Smooth muscle cell (in vitro differentiated cells): ENCODE measurements around the gene CFAP99. TPM values are rescaled to one million over a fixed set of nuclear protein-coding genes. Genes with fewer than 3 reads are reported as not detected.

Experiments
- DNase-seq: peaks from one replicate; lab custom pipeline; 2025; ENCODE audit not compliant: unreplicated experiment; lab: John Stamatoyannopoulos, UW
- H2AFZ ChIP-seq: fragments of 200-600 bp; sonication (generic); 2 replicates; pipeline ENCODE4 v1.6.0; 2016; ENCODE audit warnings: antibody characterized with exemption, low read depth, mild to moderate bottlenecking
- H3F3A ChIP-seq: fragments of 200-600 bp; sonication (generic); 2 replicates; pipeline ENCODE4 v1.6.0; 2017; ENCODE audit warnings: antibody characterized with exemption, low read depth
- H3K27ac ChIP-seq: fragments of 200-600 bp; sonication (generic); 2 replicates; pipeline ENCODE4 v1.5.1; 2016; ENCODE audit warnings: low read depth, mild to moderate bottlenecking
- H3K27me3 ChIP-seq: fragments of 200-600 bp; sonication (generic); 2 replicates; pipeline ENCODE4 v1.6.1; 2016; ENCODE audit warnings: low read depth, mild to moderate bottlenecking
- H3K36me3 ChIP-seq: fragments of 200-600 bp; sonication (generic); 2 replicates; pipeline ENCODE4 v1.5.1; 2016; ENCODE audit warnings: low read depth
- H3K4me1 ChIP-seq: fragments of 200-600 bp; sonication (generic); 2 replicates; pipeline ENCODE4 v1.5.1; 2016; ENCODE audit warnings: low read depth
- H3K4me2 ChIP-seq: fragments of 200-600 bp; sonication (generic); 2 replicates; pipeline ENCODE4 v1.6.0; 2016; ENCODE audit warnings: mild to moderate bottlenecking
- H3K4me3 ChIP-seq: fragments of 200-600 bp; sonication (generic); 2 replicates; pipeline ENCODE4 v1.5.1; 2016; ENCODE audit warnings: mild to moderate bottlenecking
- H3K79me2 ChIP-seq: fragments of 200-600 bp; sonication (generic); 2 replicates; pipeline ENCODE4 v1.6.0; 2016; ENCODE audit warnings: low read depth, mild to moderate bottlenecking
- H3K9ac ChIP-seq: fragments of 200-600 bp; sonication (generic); 2 replicates; pipeline ENCODE4 v1.6.0; 2016; ENCODE audit warnings: low read depth
- H3K9me3 ChIP-seq: fragments of 200-600 bp; sonication (generic); replicated peaks from 2 replicates; pipeline ENCODE4 v1.5.1; 2016; ENCODE audit warnings: low read depth
- H4K20me1 ChIP-seq: fragments of 200-600 bp; sonication (generic); 2 replicates; pipeline ENCODE4 v1.6.0; 2016; ENCODE audit warnings: low read depth
- CTCF ChIP-seq: fragments of 200-600 bp; sonication (generic); IDR thresholded peaks from 2 replicates; pipeline ENCODE4 v1.5.1; 2017; ENCODE audit warnings: borderline replicate concordance, mild to moderate bottlenecking, antibody characterized with exemption; ENCODE audit not compliant: insufficient read depth, poor library complexity, severe bottlenecking
- WGBS: methylation state at CpG from one replicate; pipeline ENCODE4 v1.1.7; 2016; ENCODE audit warnings: low lambda C conversion rate; 5-methylcytosine and 5-hydroxymethylcytosine counted together
- polyA plus RNA-seq: library from polyadenylated mRNA; unstranded; fragments of >200 nt; fragmentation: Nextera tagmentation; extraction: Ambion mirVana; gene quantifications from 2 replicates; pipeline ENCODE4 v1.2.1, GENCODE V29; 2016
- total RNA-seq: library from RNA; depleted of rRNA; stranded (reverse); fragments of >200 nt; gene quantifications from 2 replicates; pipeline ENCODE4 v1.2.3, GENCODE V29; 2014

The CFAP99 gene
- total and polyA plus RNA-seq, 2 experiments from 2014 or later = not detected

- H3K4me2 ChIP-seq = no peak overlapping the region
- no peak overlapping the region for H2AFZ ChIP-seq
- H3K4me1 ChIP-seq = peaks cover 25% of the 10 kb centered on the region
- H4K20me1 ChIP-seq = peaks cover 100% of the 10 kb centered on the region
- H3K4me3 ChIP-seq = no peak overlapping the region
- no peaks in the 10 kb centered on the region for H3K27me3 ChIP-seq
- no peak overlapping the region for H3K9ac ChIP-seq
- peaks cover 100% of the 10 kb centered on the region for H3K79me2 ChIP-seq
- no peaks in the 10 kb centered on the region for H3K36me3 ChIP-seq
- no peak for TF ChIP-seq CTCF
- no peaks in the 10 kb centered on the region for H3K9me3 ChIP-seq
- WGBS = 91% methylated on average over 6 of the region's 6 CpGs
- DNase-seq = no peak
- no peaks in the 10 kb centered on the region for H3F3A ChIP-seq
- H3K27ac ChIP-seq = no peak overlapping the region
These were observed 65.4 kb downstream of the CFAP99 start for GRCh38 chr4:2484185-2484584.

GRCh38 chr4:2484993-2485392 is 66.2 kb downstream of the CFAP99 start:
- Histone ChIP-seq H3K9ac (no peak overlapping the region), H4K20me1 (peaks cover 100% of the 10 kb centered on the region), H3K4me1 (peaks cover 25% of the 10 kb centered on the region), H3K79me2 (peaks cover 100% of the 10 kb centered on the region), H2AFZ (no peak overlapping the region), H3K27me3 (no peaks in the 10 kb centered on the region), H3K4me2 (no peak overlapping the region), H3K36me3 (no peaks in the 10 kb centered on the region), H3K27ac (no peak overlapping the region), H3K9me3 (no peaks in the 10 kb centered on the region), H3K4me3 (no peak overlapping the region), H3F3A (no peaks in the 10 kb centered on the region)
- DNase-seq = no peak
- 71% methylated on average over 11 of the region's 11 CpGs for WGBS
- TF ChIP-seq CTCF = no peak

- Histone ChIP-seq H3K36me3 (no peaks in the 10 kb centered on the region), H3K9me3 (no peaks in the 10 kb centered on the region), H2AFZ (no peak overlapping the region), H3K27ac (no peak overlapping the region), H3K4me1 (peaks cover 24% of the 10 kb centered on the region), H4K20me1 (peaks cover 100% of the 10 kb centered on the region), H3F3A (no peaks in the 10 kb centered on the region), H3K4me3 (no peak overlapping the region), H3K79me2 (peaks cover 100% of the 10 kb centered on the region), H3K27me3 (no peaks in the 10 kb centered on the region), H3K4me2 (no peak overlapping the region), H3K9ac (no peak overlapping the region)
- no peak for TF ChIP-seq CTCF
- no peak for DNase-seq
- 98% methylated on average over 4 of the region's 4 CpGs for WGBS
These were observed 67.2 kb downstream of the CFAP99 start for GRCh38 chr4:2485956-2486355.

- H3K27ac ChIP-seq = no peak overlapping the region
- TF ChIP-seq CTCF = no peak
- H3K4me3 ChIP-seq = no peak overlapping the region
- no peaks in the 10 kb centered on the region for H3K9me3 ChIP-seq
- no peaks in the 10 kb centered on the region for H3F3A ChIP-seq
- H3K4me1 ChIP-seq = peaks cover 18% of the 10 kb centered on the region
- H3K79me2 ChIP-seq = peaks cover 99% of the 10 kb centered on the region
- H2AFZ ChIP-seq = no peak overlapping the region
- H3K9ac ChIP-seq = no peak overlapping the region
- H4K20me1 ChIP-seq = peaks cover 100% of the 10 kb centered on the region
- no peaks in the 10 kb centered on the region for H3K27me3 ChIP-seq
- H3K36me3 ChIP-seq = no peaks in the 10 kb centered on the region
- WGBS = 94% methylated on average over 6 of the region's 6 CpGs
- no peak overlapping the region for H3K4me2 ChIP-seq
- no peak for DNase-seq
These were observed 68.2 kb downstream of the CFAP99 start for GRCh38 chr4:2486981-2487380.
